NCI-H510A (cell line): Measurements from ENCODE around the gene MGAT4A.
"Not testable (repeated sequence)": the region's sequence is repeated elsewhere in the genome, so short reads cannot be mapped to it uniquely, and the experiment has no call there.

Source experiments
- DNase-seq: peaks from one replicate; lab custom pipeline; 2025; lab: John Stamatoyannopoulos, UW

The MGAT4A gene

GRCh38 chr2:98759827-98760625, 29.1 kb upstream of the MGAT4A start:
- DNase-seq, result no peak

DNA sequence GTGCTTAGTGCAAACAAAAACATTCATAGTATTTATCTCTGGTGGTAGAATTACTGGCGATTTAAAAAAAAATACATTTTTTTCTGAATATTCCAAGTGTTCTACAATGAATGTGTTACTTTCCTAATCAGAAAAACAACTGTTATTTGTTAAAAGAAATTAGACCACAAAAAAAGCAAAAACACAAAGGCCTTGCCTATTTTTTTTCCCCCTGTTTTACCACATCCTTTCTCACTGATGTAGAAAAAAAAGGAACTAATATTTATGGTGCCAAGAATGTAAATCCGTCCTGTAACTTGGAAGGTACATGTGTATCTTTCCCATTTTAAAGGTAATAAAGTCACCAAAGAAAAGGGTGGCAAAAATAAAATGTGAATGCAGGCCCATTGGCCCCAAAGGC, 28.4 kb upstream of the MGAT4A start:
- DNase-seq, result no peak

DNA sequence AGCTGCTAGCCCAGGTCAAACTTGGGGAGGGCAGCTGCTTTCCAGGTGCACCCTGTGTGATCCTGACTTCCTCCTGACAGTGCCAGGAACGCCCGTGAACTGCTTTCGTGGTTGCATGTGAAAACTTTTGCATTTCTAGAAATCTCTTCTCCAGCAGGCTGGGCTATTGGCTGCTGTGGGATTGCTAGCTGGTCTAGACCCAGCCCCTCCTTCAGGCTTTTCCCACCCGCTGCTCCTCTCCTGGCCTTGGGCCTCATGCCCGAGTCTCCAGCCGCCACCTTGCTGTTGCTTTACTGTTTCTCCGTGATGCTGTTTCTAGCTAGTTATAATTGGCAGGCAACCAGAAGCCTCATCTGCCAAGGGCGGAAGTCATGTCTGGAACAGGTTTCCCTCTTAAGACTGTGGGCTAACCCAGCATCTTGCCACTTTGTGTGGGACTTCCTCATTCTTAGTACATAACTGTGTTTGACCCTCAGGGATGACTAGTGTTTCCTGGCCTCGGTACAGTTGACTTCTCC, 27.0 kb upstream of the MGAT4A start:
- no peak for DNase-seq

DNA sequence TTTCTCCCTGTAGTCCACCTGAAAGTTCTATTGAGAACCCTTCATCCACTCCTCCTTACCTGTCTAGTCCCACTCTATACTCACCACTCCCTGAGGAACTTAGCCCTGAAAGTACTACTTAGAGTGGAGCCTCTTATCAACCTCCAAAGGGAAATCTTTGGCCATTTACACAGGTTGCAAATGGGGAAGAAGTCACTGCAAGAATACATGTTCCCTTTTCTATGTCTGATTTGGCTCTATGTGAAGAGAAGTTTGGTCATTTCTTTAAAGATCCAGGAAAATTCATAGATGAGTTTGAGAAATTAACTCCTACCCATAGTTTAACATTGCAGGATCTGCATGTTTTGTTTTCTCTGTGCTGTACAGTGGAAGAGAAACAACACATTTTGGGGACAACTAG, 22.9 kb upstream of the MGAT4A start:
- no peak for DNase-seq

DNA sequence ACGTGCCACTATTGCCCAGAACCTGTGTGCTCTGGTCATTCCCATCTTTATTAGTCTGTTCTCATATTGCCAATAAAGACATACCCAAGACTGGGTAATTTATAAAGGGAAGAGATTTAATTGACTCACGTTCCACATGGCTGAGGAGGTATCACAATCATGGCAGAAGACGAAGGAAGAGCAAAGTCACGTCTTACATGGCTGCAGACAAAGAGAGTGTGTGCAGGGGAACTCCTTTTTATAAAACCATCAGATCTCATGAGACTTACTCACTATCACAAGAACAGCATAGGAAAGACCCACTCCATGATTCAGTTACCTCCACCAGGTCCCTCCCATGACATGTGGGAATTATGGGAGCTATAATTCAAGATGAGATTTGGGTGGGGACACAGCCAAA, 21.8 kb upstream of the MGAT4A start:
- not testable (repeated sequence) for DNase-seq

DNA sequence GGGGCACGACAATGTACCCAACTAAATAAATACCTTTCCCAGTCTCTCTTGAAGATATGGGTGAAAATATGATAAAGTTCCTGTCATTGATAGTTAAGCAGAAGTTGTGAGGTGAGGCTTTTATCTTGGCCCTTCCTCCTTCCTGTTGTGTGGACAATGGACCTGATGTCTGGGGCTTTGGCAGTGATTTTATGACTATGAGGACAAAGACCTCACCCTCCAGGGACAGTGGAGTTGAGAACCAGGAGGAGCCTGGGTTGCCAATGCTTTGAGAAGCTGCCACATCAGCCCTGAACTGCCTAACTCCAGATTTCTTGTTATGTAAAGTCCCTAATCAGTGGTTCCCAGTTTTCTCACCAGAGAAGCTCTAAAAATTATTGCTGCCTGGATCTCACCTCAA, 20.8 kb upstream of the MGAT4A start:
- DNase-seq, result no peak

- DNase-seq, result no peak
Measured at GRCh38 chr2:98750593-98751282, 19.8 kb upstream of the MGAT4A start.

DNA sequence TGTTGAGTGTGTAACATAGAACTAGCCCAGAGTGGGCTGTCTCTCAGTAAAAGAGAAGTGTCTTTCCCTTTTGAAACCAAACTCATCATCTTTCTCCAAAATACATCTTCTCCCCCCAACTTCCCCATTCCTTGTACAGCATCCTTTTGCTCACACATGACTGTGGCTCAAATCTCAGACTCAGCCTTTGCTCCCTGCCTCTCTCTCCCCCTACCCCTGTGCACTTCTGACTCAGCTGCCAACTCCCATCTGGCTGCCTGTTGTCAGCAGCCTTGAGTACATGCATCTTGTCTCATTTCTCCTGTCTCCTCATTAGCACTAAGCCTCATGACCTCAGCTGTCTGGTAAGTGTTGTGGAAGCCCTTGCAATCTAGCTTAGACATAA, 18.1 kb upstream of the MGAT4A start:
- DNase-seq, result no peak

GRCh38 chr2:98748292-98749065, 17.5 kb upstream of the MGAT4A start:
- no peak for DNase-seq

DNA sequence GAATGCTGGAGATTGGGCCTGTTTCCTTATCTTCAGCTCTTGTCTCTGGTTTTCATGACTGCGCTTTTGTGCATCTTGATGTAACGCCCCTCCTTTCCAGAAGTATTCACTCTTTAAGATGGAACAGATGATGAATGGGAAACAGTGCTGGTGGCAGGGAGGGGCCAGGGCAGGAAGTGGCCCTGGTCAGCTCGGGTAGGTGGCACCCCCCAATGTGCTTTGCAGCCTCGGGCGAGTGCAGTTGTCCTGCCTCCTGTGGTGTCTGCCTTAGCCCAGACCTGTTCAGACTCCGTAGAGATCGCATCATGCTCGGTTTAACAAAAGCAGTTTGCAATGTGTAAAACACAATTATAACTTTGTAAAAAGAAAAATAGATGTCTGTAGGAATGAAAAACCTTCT, 17.0 kb upstream of the MGAT4A start:
- DNase-seq, result no peak

- no peak for DNase-seq
Measured at GRCh38 chr2:98746426-98746825, 15.5 kb upstream of the MGAT4A start.

- no peak for DNase-seq
Measured at GRCh38 chr2:98744595-98744994, 13.7 kb upstream of the MGAT4A start.

GRCh38 chr2:98743835-98744234, 12.9 kb upstream of the MGAT4A start:
- DNase-seq, result no peak

DNA sequence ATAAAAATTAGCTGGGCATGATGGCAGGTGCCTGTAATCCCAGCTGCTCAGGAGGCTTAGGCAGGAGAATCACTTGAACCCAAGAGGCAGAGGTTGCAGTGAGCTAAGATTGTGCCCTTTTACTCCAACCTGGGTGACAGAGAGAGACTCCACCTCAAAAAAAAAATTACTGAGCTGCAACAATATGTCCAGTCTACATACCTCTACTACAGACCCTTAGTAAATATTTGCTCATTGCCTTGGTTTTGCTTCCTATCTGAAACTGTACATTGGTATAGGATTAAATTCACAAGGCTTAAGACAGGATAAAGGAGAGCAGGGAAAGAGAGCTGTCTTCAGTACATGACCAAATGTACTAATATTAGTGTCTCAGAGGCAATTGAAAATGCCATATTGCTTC, 8.1 kb upstream of the MGAT4A start:
- no peak for DNase-seq

DNA sequence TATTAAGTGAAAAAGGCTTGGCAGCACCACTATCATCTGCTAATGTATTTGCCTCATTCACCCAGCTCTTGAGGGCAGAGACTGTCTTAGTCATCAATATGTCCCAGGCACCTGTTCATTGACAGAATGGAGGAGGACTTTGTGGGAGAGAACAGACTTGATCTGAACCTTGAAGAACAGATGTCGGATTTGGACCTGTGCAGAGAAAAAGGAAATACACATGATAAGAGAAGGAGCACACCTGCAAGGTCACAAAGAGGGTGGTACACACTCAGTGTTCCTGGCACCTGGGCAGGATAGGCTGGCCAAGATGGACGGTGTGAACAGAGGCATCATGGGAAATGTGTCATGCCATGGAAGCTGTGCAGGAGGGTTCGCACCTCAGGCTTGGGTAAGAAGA, 7.4 kb upstream of the MGAT4A start:
- no peak for DNase-seq

- no peak for DNase-seq
Measured at GRCh38 chr2:98737848-98738247, 6.9 kb upstream of the MGAT4A start.

- DNase-seq, result no peak
Measured at GRCh38 chr2:98736464-98736889, 5.5 kb upstream of the MGAT4A start.

- no peak for DNase-seq
Measured at GRCh38 chr2:98734823-98735260, 3.9 kb upstream of the MGAT4A start.

DNA sequence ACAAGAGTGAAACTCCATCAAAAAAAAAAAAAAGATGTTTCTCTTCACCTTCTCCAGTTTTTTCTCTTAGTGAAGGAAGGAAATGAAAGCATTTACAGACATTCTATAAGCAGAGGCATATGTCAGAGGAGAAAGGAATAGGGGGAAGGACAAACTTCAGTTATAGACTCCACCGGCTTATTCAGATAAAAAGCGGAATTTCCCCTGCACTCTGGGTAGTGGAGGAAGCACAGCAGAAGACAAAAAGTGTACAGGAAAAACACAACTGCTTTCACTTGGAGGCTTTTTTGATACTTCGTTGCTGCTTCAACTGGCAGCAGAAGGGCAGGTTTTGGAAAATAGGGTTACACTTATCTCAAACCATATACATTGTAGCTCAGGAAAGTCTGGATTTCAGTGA, 3.2 kb upstream of the MGAT4A start:
- DNase-seq, result no peak

GRCh38 chr2:98732430-98733051, 1.6 kb upstream of the MGAT4A start:
- no peak for DNase-seq

DNA sequence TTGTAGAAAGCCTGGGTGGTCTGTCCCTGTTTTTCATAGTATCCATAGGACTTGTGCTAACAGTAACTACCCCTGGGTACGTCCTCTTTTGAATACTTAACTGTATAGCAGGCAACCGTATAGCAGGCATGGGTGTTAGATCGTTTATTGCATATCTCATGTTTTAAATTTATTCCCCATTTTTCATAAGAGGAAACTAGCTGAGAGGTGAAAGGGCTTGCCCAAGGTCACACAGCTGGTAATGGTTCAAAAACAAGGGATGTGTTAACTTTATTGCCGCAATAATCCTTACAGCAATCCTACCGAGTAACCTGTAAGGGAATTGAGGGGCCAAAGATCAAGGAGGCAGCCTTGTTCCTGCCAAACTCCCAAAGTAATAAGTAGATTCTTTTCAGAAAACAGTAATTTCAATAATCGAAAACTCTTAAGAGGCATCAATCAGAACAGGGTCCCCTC, 990 bp upstream of the MGAT4A start:
- DNase-seq, result no peak

- no peak for DNase-seq
Measured at GRCh38 chr2:98730707-98731040, 258 bp downstream of the MGAT4A start.
